ENCODE measurements around the gene CLCA1.

GRCh38 chr1:86548839-86549238 lies 80.1 kb downstream of the CLCA1 start:
- TF ChIP-seq CTCF (IDR thresholded peaks at IDR 0.05) (no peak), POLR2A (IDR thresholded peaks at IDR 0.05) (no peak)
